PFSK-1 (cell line): ENCODE measurements around the gene ZNF775.

Source experiments
- FOXP2 ChIP-seq: optimal IDR thresholded peaks from 2 replicates; pipeline ENCODE3; 2011; ENCODE audit warnings: borderline replicate concordance, control low read depth, inconsistent platforms; ENCODE audit not compliant: insufficient read depth; ENCODE audit errors: extremely low read length, extremely low read depth
- POLR2AphosphoS5 ChIP-seq: IDR thresholded peaks from 2 replicates; pipeline ENCODE4 v1.6.1; 2012; ENCODE audit warnings: low read depth, mild to moderate bottlenecking, control low read depth, low read length, moderate library complexity
- SIN3A ChIP-seq: IDR thresholded peaks from 2 replicates; pipeline ENCODE4 v1.6.1; 2012; ENCODE audit warnings: mild to moderate bottlenecking, low read length, moderate library complexity, borderline replicate concordance; ENCODE audit not compliant: insufficient read depth
- TAF1 ChIP-seq: IDR thresholded peaks from 2 replicates; pipeline ENCODE4 v1.6.1; 2012; ENCODE audit warnings: low read length, control low read depth, borderline replicate concordance; ENCODE audit not compliant: insufficient read depth
- TF ChIP-seq, protein P1 (sequence below), 2 experiments: IDR thresholded peaks; 2 replicates each; pipeline versions ENCODE4 v1.6.1 to v1.8.0; 2011 to 2012; ENCODE audit warnings: low read depth in 2 of 2, low read length in 2 of 2, control low read depth in 1 of 2, inconsistent platforms in 1 of 2, mild to moderate bottlenecking in 1 of 2, moderate library complexity in 1 of 2; ENCODE audit not compliant: insufficient read depth in 1 of 2

DNA sequence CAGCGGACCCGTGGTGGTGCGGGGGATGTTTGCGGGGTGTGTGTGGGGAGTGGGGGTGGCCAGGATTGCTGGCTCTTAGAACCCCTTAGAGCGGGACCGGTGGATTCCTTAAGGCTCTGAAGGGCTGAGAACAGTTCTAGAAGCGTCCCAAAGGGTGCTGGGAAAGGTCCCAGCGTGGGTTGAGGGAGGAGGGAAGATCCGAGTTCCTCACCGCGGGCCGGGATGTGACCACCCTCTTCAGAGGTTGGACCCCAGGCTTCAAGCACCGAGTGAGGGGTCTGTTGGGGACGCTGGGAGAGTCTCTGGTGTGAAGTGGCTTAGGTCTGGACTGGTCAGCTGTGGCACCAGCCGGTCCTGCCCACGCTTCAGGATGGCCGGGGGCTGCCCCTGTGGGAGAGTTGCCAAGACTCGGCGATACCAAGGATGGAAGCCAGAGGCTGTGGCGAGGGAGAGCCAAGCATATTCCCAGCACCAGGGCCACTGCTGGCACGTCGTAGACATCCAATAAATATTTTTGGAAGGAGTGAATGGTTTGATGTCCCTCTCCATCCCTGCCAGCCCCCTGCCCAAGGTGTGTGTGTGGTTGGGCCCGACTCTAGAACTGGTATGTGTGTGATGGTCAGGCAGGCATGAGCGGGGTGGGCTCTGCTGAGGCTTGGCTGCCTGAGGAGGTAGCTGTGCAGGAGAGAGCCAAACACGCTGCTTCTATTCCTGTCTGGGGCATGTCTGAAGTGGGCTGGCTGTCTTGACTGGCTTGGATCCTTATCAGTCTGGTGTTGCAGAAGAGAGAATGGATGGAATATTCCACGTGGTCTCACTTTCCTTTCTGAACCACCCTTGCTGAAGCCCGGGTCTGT, 19.2 kb downstream of the ZNF775 start:
- TF ChIP-seq SIN3A (no peak), POLR2AphosphoS5 (no peak), TAF1 (no peak), FOXP2 (no peak)
- TF ChIP-seq, protein P1, sequence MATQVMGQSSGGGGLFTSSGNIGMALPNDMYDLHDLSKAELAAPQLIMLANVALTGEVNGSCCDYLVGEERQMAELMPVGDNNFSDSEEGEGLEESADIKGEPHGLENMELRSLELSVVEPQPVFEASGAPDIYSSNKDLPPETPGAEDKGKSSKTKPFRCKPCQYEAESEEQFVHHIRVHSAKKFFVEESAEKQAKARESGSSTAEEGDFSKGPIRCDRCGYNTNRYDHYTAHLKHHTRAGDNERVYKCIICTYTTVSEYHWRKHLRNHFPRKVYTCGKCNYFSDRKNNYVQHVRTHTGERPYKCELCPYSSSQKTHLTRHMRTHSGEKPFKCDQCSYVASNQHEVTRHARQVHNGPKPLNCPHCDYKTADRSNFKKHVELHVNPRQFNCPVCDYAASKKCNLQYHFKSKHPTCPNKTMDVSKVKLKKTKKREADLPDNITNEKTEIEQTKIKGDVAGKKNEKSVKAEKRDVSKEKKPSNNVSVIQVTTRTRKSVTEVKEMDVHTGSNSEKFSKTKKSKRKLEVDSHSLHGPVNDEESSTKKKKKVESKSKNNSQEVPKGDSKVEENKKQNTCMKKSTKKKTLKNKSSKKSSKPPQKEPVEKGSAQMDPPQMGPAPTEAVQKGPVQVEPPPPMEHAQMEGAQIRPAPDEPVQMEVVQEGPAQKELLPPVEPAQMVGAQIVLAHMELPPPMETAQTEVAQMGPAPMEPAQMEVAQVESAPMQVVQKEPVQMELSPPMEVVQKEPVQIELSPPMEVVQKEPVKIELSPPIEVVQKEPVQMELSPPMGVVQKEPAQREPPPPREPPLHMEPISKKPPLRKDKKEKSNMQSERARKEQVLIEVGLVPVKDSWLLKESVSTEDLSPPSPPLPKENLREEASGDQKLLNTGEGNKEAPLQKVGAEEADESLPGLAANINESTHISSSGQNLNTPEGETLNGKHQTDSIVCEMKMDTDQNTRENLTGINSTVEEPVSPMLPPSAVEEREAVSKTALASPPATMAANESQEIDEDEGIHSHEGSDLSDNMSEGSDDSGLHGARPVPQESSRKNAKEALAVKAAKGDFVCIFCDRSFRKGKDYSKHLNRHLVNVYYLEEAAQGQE (IDR thresholded peaks at IDR 0.05; ENCODE audit: insufficient read depth in 1 of 2, low read depth in 2 of 2, low read length in 2 of 2), result no peak
